Small intestine (tissue), 7 donors: ENCODE results near the gene GRAP2. TPM values are rescaled to one million over a fixed set of nuclear protein-coding genes. Genes with fewer than 3 reads are reported as not detected.
A peak's percentile ranks its signal among the peaks of the same experiment; 100 is the strongest.
"Not testable (repeated sequence)": the region's sequence is repeated elsewhere in the genome, so short reads cannot be mapped to it uniquely, and the experiment has no call there.

Experiments
- DNase-seq, 2 donors: peaks; one replicate each; pipeline versions ENCODE4 v3.0.0 to v3.0.0-alpha.2; 2013
- FAIRE-seq: peaks from 2 replicates; lab custom pipeline; 2012; peaks lifted over from hg19 to GRCh38; lab: Jason Lieb, UNC
- H3K27ac ChIP-seq, 3 donors: one replicate each; pipeline ENCODE4 v1.5.1; 2013; ENCODE audit warnings: low read length in 2 of 3, mild to moderate bottlenecking in 2 of 3, control low read depth in 1 of 3, inconsistent platforms in 1 of 3, low read depth in 1 of 3, moderate library complexity in 1 of 3
- H3K27me3 ChIP-seq, 3 donors: one replicate each; pipeline ENCODE4 v1.6.1; 2013; ENCODE audit warnings: low read length in 3 of 3, inconsistent platforms in 1 of 3; ENCODE audit not compliant: control insufficient read depth in 3 of 3, insufficient read depth in 3 of 3
- H3K36me3 ChIP-seq, 3 donors: one replicate each; pipeline ENCODE4 v1.6.1; 2013; ENCODE audit warnings: low read length in 3 of 3, inconsistent platforms in 1 of 3, low read depth in 1 of 3, mild to moderate bottlenecking in 1 of 3, moderate library complexity in 1 of 3; ENCODE audit not compliant: control insufficient read depth in 3 of 3, insufficient read depth in 2 of 3
- H3K4me1 ChIP-seq, 3 donors: one replicate each; pipeline ENCODE4 v1.6.1; 2013; ENCODE audit warnings: low read length in 2 of 3, inconsistent platforms in 1 of 3, low read depth in 1 of 3, mild to moderate bottlenecking in 1 of 3, moderate library complexity in 1 of 3; ENCODE audit not compliant: control insufficient read depth in 3 of 3, insufficient read depth in 2 of 3
- H3K4me3 ChIP-seq, 3 donors: one replicate each; pipeline ENCODE4 v1.5.1; 2013; ENCODE audit warnings: low read length in 3 of 3, control low read depth in 1 of 3, inconsistent platforms in 1 of 3, low read depth in 1 of 3, mild to moderate bottlenecking in 1 of 3, moderate library complexity in 1 of 3
- H3K9me3 ChIP-seq, 2 donors: one replicate each; pipeline ENCODE4 v1.6.1; 2013; ENCODE audit warnings: low read depth in 1 of 2, low read length in 1 of 2; ENCODE audit not compliant: control insufficient read depth in 2 of 2, insufficient read depth in 1 of 2
- WGBS, 3 donors: extraction: QIAGEN DNeasy Blood & Tissue Kit; methylation state at CpG; one replicate each; pipeline ENCODE4 v1.1.7; 2013; 5-methylcytosine and 5-hydroxymethylcytosine counted together
- polyA plus RNA-seq, 4 donors: library from polyadenylated mRNA; stranded (reverse) in 3 of 4; unstranded in 1 of 4; fragments of 200-250 nt in 3 of 4; fragments of 120-200 nt in 1 of 4; gene quantifications; one replicate each; pipeline versions ENCODE4 v1.2.1 to v1.2.3, GENCODE V29; 2013
- donor health status: healthy with polysubstance abuse.
- donor health status: control.
- donor health status: control.
- donor health status: Bipolar disorder and iron deficiency.
- donor health status: healthy.

GRAP2 gene
- polyA plus RNA-seq, 4 donors = 2.0 to 3.4 (median 2.6) TPM

DNA sequence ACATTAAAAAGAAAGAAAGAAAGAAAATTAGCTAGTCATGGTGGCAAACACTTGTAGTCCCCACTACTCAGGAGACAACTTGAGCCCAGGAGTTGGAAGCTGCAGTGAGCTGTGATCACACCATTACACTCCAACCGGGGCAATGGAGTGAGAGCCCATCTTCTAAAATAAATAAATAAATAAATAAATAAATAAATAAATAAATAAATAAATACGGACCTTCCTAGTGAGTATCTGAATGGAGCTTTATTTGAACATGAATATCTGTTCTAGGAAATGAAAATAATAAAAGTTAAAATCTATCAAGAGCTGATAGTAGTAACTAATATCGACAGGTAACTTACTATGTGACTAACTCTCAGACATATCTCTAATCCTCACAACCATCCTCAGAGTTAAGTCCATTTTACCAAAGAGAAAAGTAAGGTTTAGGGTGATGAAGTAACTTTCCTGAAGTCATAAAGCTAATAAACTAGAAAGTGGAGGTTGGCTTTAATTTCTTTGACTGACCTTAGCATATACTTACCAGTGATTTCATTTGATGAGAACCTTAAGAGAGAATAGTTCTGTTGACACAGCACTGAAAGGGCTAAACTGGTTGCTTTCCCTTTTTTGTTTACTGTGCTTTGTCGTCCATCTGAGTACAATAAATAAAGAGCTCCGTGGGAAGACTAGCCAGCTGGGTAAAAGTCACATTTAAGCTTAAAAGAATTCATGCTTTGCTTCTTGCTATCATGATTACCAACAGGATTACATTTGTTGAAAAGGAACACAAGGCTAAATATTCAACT is 29.7 kb upstream of the GRAP2 start:
- H3K36me3 ChIP-seq = no peaks in the 10 kb centered on the region
- no peaks in the 10 kb centered on the region for H3K9me3 ChIP-seq
- H3K27me3 ChIP-seq = no peaks in the 10 kb centered on the region
- H3K27ac ChIP-seq = no peak overlapping the region
- FAIRE-seq = no peak
- WGBS, 3 donors = 56 to 71% (median 69%) methylated on average over 5 of the region's 5 CpGs
- no peak overlapping the region for H3K4me3 ChIP-seq
- DNase-seq = no peak
- no peaks in the 10 kb centered on the region for H3K4me1 ChIP-seq

DNA sequence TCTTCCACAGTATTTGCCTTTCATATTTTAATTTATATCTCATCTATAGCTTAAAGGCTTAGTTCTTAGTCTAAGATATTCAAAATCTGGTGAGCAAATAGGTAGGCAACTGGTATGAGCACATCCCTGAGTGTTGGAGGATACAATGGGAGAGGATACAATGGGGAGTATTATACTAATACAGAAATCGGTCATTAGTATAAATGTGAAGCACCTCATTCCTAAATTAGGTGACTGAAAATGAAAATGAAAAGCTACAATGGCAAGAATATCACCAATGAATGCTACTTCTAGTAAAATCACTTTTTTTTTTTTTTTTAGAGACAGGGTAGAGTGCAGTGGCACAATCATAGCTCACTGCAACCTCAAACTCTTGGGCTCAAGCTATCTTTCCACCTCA is 28.3 kb upstream of the GRAP2 start:
- H3K27me3 ChIP-seq = no peaks in the 10 kb centered on the region
- DNase-seq (no peak), FAIRE-seq (no peak)
- H3K4me1 ChIP-seq = no peaks in the 10 kb centered on the region
- no peaks in the 10 kb centered on the region for H3K36me3 ChIP-seq
- no peak overlapping the region for H3K4me3 ChIP-seq
- H3K27ac ChIP-seq = no peak overlapping the region
- no peaks in the 10 kb centered on the region for H3K9me3 ChIP-seq
- 74 to 85% (median 83%) methylated on average over 1 of the region's 1 CpG for WGBS, 3 donors

DNA sequence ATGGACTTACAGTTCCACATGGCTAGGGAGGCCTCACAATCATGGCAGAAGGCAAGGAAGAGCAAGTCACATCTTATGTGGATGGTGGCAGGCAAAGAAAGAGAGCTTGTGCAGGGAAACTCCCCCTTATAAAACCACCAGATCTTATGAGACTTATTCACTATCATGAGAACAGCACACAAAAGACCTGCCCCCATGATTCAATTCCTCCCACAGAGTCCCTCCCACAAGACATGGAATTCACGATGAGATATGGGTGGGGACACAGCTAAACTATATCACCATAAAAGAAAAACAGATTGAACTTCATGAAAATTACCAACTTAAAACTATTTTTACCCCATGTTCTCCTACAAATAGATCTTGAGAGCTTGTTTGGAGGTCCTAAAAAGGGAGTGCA is 26.9 kb upstream of the GRAP2 start:
- WGBS, 3 donors = 4 to 48% (median 12%) methylated on average over 1 of the region's 1 CpG
- Histone ChIP-seq H3K9me3 (no peaks in the 10 kb centered on the region), H3K27ac (no peak overlapping the region), H3K4me1 (no peaks in the 10 kb centered on the region), H3K4me3 (no peak overlapping the region), H3K27me3 (no peaks in the 10 kb centered on the region), H3K36me3 (no peaks in the 10 kb centered on the region)
- FAIRE-seq = no peak
- no peak for DNase-seq

DNA sequence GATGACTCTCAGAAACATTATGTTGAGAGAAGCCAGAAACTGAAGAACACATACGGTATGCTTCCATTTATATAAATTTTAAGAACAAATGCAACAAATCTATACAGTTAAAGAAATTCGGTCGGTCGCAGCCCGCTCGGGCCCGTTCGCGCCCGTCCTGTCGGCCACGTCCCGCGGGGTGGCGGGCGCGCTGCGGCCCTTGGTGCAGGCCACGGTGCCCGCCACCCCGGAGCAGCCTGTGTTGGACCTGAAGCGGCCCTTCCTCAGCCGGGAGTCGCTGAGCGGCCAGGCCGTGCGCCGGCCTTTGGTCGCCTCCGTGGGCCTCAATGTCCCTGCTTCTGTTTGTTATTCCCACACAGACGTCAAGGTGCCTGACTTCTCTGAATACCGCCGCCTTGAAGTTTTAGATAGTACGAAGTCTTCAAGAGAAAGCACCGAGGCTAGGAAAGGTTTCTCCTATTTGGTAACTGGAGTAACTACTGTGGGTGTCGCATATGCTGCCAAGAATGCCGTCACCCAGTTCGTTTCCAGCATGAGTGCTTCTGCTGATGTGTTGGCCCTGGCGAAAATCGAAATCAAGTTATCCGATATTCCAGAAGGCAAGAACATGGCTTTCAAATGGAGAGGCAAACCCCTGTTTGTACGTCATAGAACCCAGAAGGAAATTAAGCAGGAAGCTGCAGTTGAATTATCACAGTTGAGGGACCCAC is 25.6 kb upstream of the GRAP2 start:
- not testable (repeated sequence) for H3K27ac ChIP-seq, H3K36me3 ChIP-seq, FAIRE-seq, H3K9me3 ChIP-seq, H3K4me3 ChIP-seq, H3K4me1 ChIP-seq, H3K27me3 ChIP-seq
- peak in 1 of 2 donors; percentile 26 for DNase-seq
- 89 to 90% (median 90%) methylated on average over 28 to 41 of the region's 42 CpGs for WGBS, 3 donors

DNA sequence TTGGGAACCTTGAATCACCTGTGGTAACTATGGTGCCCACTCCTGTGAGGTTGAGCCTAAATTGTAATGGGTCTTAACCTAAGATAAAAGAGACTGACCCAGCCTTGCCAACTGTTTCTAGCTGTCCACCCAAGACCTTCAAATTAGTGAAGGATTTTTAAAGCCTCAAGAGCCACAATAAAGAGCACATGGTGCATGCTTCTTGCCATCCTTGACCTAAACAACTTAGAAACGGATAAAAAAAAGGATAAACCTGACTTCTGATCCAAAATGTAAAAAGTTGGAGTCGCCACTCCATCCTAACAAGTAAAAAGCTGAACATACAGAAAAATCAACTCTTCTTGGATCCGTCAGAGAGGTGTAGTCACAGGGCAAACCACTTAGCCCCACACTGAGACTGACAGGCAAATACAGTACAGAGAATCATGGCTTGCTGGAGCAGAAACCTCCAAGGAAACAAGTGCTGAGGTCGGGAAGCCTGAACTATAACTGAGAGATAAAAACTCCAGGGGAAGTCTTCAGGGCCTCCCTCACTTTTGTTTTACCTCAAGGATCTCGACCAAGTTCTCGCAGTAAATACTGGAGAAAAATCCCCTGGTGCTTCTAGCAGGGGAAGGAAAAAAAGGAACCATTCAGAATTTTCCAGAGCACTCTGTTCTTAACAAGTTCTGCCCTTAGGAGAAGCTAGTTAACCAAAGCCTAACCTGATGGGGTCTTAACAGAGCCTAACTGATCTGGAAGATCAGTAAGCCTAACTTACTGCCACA is 23.6 kb upstream of the GRAP2 start:
- WGBS, 3 donors = 66 to 69% (median 68%) methylated on average over 6 of the region's 6 CpGs
- no peaks in the 10 kb centered on the region for H3K9me3 ChIP-seq
- no peaks in the 10 kb centered on the region for H3K27me3 ChIP-seq
- no peaks in the 10 kb centered on the region for H3K4me1 ChIP-seq
- no peak for DNase-seq
- no peak overlapping the region for H3K27ac ChIP-seq
- H3K36me3 ChIP-seq = no peaks in the 10 kb centered on the region
- no peak overlapping the region for H3K4me3 ChIP-seq
- no peak for FAIRE-seq

DNA sequence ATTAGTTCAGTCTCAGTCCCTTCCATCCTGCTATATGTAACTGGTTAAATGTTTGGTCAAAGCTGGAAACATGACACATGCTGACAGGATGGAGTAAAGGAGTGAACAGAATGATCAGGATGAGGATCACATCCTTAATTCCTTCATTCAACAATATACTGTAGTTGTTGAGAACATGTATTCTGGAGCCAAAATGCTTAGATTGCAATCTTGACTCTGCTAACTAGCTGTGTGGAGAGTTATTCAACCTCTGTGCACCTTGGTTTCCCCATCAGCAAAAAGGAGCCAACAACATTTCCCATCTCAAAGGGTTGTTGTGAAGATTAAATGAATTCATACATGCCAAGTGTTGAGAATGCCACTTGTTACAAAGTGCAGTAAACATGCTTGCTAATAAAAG is 20.2 kb upstream of the GRAP2 start:
- H3K36me3 ChIP-seq = no peaks in the 10 kb centered on the region
- H3K4me3 ChIP-seq = no peak overlapping the region
- DNase-seq = no peak
- H3K27ac ChIP-seq = no peak overlapping the region
- H3K27me3 ChIP-seq = no peaks in the 10 kb centered on the region
- no peaks in the 10 kb centered on the region for H3K9me3 ChIP-seq
- FAIRE-seq = no peak
- no peaks in the 10 kb centered on the region for H3K4me1 ChIP-seq

DNA sequence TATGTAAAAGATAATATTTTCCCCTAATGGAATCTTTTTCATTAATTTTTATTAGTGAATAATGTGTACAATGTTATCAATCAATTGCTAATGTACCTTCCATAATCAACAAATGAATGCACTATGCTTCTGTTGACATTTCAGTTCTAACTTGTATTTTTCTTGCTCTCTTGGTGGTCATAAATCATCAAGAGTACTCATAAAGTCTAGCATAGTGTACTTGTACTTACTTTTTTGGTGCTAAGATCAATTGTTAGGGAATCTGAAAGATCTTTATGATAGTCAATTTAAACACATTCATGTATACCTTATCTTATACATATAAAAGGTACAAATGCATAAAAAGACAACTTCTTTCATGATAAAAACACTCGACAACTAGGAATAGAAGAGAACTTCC is 17.8 kb upstream of the GRAP2 start:
- H3K4me1 ChIP-seq = no peaks in the 10 kb centered on the region
- H3K4me3 ChIP-seq = no peak overlapping the region
- H3K36me3 ChIP-seq = no peaks in the 10 kb centered on the region
- no peaks in the 10 kb centered on the region for H3K9me3 ChIP-seq
- 14 to 50% (median 50%) methylated on average over 1 of the region's 1 CpG for WGBS, 3 donors
- FAIRE-seq (no peak), DNase-seq (no peak)
- H3K27ac ChIP-seq = no peak overlapping the region
- H3K27me3 ChIP-seq = peaks cover 0 to 4% (median 0%) of the 10 kb centered on the region in 3 donors

DNA sequence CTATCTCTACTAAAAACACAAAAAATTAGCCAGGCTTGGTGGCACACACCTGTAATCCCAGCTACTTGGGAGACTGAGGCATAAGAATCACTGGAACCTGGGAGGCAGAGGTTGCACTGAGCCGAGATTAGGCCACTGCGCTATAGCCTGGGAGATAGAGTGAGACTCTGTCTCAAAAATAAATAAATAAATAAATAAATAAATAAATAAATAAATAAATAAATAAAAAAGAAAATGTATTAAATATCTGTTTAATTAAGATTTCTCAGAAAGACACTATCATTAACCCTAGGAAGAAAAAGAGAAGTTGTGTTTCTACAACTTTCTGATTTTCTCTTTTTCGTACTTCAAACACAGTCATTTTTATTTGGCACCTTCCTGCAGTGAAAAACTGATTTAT is 11.0 kb upstream of the GRAP2 start:
- not testable (repeated sequence) for H3K27me3 ChIP-seq, FAIRE-seq, H3K9me3 ChIP-seq, DNase-seq, H3K36me3 ChIP-seq, H3K4me1 ChIP-seq, H3K4me3 ChIP-seq, H3K27ac ChIP-seq
- WGBS, 3 donors = 80 to 94% (median 80%) methylated on average over 3 of the region's 3 CpGs
